Mucosa of descending colon (tissue), 3 donors: ENCODE measurements around the gene FANCI. TPM values are rescaled to one million over a fixed set of nuclear protein-coding genes. Genes with fewer than 3 reads are reported as not detected.
A peak's percentile ranks its signal among the peaks of the same experiment; 100 is the strongest.

ENCODE experiments used
- ATAC-seq: fragments of 200-7000 bp; cut with Tn5 transposase; one replicate; pipeline ENCODE4 v1.9.1; 2020; ENCODE audit warnings: mild to moderate bottlenecking, moderate library complexity
- DNase-seq, 3 donors: peaks; one replicate each; pipeline ENCODE4 v3.0.0-alpha.2; 2020
- H3K36me3 ChIP-seq: fragments of 200-600 bp; one replicate; pipeline ENCODE4 v1.8.0; 2021; ENCODE audit warnings: low read depth, mild to moderate bottlenecking
- H3K4me1 ChIP-seq: fragments of 200-600 bp; one replicate; pipeline ENCODE4 v1.8.0; 2021; ENCODE audit warnings: low read depth, mild to moderate bottlenecking
- H3K4me3 ChIP-seq: fragments of 200-600 bp; one replicate; pipeline ENCODE4 v1.8.0; 2021; ENCODE audit warnings: mild to moderate bottlenecking
- H3K9me3 ChIP-seq: fragments of 200-600 bp; one replicate; pipeline ENCODE4 v1.8.0; 2021; ENCODE audit warnings: mild to moderate bottlenecking
- intact Hi-C, 2 donors: fragments of 100-400 bp; cut with DNase I in 1 of 2; cut with micrococcal nuclease in 1 of 2; formaldehyde crosslinking; loops; one replicate each; pipeline versions ENCODE4 v1.11.0 to v1.11.1; 2022; cut with DNase I, micrococcal nuclease
- total RNA-seq, 3 donors: library from RNA; stranded (reverse); fragmentation: NEBNext Ultra II Directional in 2 of 3; extraction: Animal tissue kit (Norgen Biotek cat#: 25700) in 2 of 3; gene quantifications; one replicate each; pipeline versions ENCODE4 v1.2.1 to v1.2.4, GENCODE V29; 2021 to 2023
- TF ChIP-seq, protein P1 (sequence below): fragments of 200-600 bp; IDR thresholded peaks from one replicate; pipeline ENCODE4 v1.8.0; 2022; ENCODE audit warnings: antibody characterized with exemption, mild to moderate bottlenecking
- donor health status: DM: no; HTN: no; CAD: no; lungs with moderate emphysema.
- donor health status: DM: no; HTN: no; CAD: no.
- donor health status: DM: no; HTN: yes; CAD: no.

FANCI gene
- total RNA-seq, 3 donors from 2014 or later: 12.9 to 27.1 (median 14.0) TPM

DNA sequence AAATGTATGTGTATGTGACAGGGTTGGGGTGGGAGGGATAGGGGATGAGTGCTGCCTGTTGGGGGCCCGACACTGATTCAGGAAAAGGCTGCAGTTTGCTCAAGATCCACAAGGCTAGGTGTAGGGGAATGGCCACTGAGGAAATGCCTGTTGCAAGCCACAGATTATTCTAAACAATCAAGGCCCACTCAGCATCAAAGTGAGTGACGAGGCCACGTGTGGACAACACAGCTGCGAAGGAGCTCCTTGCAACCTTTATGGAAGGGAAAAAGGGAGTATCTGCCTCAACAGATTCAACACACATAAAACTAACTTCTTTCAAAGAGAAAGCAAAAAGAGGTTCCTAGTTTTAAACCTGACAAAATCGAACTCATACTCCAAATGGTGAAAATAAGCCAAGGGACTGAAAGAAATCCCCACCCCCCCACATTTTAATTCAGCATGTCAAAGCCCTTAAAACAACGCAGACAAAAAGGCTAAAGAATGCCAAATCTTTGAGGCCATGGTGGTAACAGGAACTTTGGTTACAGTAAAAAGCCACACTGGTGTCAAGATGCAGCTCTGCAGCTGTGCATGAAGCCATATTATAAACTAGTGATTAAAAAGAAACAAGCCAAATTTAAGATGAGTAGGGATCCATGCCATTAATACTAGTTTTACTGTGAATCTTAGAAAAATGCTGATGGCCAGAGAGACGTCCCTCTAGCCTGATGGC lies 87.3 kb downstream of the FANCI start:
- H3K4me3 ChIP-seq: no peak overlapping the region

DNA sequence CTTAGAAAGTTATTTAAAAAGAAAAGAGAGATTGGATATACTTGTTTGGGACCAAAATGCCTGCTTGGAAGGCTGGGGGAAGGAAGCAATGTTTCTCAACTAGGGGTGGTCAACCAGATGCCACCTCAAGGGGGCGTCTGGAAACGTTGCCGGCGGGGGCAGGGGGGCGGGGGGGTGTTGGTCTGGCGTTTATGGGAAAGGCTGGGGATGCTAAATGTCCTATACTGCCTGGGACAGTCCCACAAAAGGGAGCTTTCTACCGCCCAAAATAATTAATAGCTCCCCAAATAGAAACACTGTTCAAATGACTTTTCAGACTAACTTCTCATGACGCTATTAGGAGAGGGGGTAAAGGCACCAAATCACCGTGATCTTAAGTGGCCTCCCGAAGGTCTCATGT lies 88.7 kb downstream of the FANCI start:
- DNase-seq: no peak
- intact Hi-C loops: no loop called here
- H3K36me3 ChIP-seq: peaks cover 13% of the 10 kb centered on the region
- no peaks in the 10 kb centered on the region for H3K9me3 ChIP-seq
- no peak for ATAC-seq
- peaks cover 59% of the 10 kb centered on the region for H3K4me1 ChIP-seq
- H3K4me3 ChIP-seq: no peak overlapping the region
- TF ChIP-seq, protein P1, sequence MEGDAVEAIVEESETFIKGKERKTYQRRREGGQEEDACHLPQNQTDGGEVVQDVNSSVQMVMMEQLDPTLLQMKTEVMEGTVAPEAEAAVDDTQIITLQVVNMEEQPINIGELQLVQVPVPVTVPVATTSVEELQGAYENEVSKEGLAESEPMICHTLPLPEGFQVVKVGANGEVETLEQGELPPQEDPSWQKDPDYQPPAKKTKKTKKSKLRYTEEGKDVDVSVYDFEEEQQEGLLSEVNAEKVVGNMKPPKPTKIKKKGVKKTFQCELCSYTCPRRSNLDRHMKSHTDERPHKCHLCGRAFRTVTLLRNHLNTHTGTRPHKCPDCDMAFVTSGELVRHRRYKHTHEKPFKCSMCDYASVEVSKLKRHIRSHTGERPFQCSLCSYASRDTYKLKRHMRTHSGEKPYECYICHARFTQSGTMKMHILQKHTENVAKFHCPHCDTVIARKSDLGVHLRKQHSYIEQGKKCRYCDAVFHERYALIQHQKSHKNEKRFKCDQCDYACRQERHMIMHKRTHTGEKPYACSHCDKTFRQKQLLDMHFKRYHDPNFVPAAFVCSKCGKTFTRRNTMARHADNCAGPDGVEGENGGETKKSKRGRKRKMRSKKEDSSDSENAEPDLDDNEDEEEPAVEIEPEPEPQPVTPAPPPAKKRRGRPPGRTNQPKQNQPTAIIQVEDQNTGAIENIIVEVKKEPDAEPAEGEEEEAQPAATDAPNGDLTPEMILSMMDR: no peak

More for the DNA sequence above, 87.3 kb downstream of the FANCI start:
- Histone ChIP-seq H3K4me1 (peaks cover 59% of the 10 kb centered on the region), H3K9me3 (no peaks in the 10 kb centered on the region), H3K36me3 (peaks cover 24% of the 10 kb centered on the region)
- no peak for DNase-seq
- no peak for ATAC-seq
- intact Hi-C loops: no loop called here
- TF ChIP-seq, protein P1: no peak

DNA sequence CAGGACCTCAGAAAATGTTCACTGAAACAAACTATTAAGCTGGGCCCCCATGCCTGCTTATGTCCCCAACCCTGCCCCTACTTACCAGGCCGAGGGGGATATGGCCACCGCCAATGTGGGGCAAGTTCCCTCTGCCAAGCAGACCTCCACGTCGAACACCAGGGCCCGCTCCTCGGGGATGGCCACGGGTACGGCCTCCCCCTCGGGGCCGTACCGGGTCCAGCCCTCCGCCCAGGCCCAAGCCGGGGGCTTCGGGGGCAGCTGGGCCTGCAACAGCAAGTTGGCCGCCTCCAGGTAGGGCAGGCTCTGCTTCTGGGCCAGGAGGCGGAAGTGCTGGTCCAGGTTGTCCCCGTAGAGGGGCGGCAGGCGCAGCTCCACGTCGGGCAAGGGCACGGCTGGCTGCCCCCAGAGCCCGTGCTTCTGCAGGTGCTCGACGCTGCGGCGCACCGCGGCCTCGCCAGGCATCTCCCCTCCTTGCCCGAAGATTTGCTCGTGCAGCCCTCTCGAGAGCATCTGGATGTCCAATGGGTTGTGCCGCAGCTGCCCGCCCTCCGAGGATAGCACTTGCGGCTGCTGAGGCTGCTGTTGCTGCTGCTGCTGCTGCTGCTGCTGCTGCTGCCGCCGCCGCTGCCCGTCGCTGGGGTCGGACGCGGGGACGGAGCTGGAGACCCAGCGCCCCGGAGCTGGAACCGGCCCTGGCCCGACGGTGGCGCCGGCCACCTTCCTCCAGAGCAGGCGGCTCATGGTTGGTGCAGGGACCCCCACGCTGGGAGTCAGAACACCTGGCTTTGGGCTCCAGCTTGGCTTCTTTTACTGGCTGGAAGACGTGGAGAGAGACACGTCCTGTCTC lies 89.5 kb downstream of the FANCI start:
- ATAC-seq: no peak
- Histone ChIP-seq H3K9me3 (no peaks in the 10 kb centered on the region), H3K4me1 (peaks cover 54% of the 10 kb centered on the region), H3K36me3 (peaks cover 10% of the 10 kb centered on the region), H3K4me3 (peak overlapping the region; percentile 77)
- intact Hi-C loops: no loop called here
- DNase-seq: no peak
- TF ChIP-seq, protein P1: no peak

DNA sequence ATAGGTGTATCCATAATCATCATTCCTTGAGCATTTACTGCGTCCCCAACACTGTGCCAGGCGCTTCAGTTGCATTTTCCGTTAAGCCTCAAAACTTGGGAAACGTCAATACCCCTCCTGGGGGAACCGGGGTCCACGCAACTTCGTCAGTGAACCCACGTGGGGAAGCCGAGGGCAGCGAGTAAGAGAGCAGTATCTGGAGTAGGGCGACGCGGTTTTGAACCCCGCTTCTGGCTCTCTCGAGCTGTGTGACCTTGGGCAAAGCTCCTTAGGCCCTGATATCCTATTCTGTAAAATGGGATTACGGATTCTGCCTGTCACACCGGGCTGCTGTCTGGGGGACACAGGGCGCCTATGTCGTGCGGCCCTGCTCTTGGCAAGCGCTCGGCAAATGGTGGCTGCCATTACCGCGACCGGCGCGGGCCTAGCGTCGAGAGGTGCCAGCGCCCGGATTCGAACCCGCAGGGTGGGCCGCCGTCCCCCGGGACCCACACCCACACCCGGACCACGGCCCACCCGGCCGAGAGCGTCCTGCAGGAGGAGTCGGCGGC lies 90.3 kb downstream of the FANCI start:
- intact Hi-C loops: no loop called here
- no peak for DNase-seq
- ATAC-seq: peak; percentile 5
- Histone ChIP-seq H3K9me3 (no peaks in the 10 kb centered on the region), H3K36me3 (peaks cover 7% of the 10 kb centered on the region), H3K4me3 (peak overlapping the region; percentile 77), H3K4me1 (peaks cover 50% of the 10 kb centered on the region)
- TF ChIP-seq, protein P1: no peak

DNA sequence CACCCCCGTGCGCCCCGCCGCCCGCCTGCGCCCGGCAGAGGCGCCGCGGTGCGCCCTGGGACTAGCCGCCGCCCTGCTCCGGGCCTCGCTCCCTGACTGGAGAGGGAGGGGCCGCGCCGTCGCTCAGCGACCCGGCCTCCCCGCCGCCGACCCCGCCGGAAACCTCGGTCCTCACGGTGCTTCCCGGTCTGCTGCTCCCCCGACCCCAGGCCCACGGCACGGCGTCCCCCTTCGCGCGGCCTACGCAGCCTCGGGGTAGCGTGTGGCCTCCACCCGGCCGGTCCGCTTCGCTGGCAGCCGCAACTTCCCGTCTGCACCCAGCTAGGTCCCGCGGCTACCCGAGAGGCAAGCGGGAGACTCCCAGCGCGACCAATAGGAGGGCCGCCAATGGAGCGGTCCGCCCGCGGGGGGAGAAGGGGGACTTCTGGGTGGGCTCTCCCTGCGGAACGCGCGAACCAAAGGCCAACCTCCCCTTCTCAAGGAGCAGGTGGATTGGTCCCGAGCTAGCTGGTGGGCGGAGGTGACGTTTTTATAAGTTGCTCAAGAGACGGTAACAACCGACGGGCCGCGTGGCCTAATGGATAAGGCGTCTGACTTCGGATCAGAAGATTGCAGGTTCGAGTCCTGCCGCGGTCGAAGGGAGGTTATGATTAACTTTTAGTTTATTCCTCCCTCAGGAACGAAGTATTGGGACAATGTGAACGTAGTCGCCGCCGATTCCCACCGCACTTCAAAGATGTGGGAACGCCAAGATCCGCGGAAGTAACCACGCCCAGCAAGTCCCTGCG lies 90.9 kb downstream of the FANCI start, which contains the start of gene POLG:
Gene POLG, minus strand, starts transcription at position 315 of the 788 bp plus-strand sequence. CDS start 1,070 bp downstream, outside the sequence.
- Histone ChIP-seq H3K4me1 (peaks cover 43% of the 10 kb centered on the region), H3K4me3 (peak within 1 kb of the TSS; percentile 77), H3K36me3 (peaks cover 7% of the 10 kb centered on the region), H3K9me3 (no peaks in the 10 kb centered on the region)
- ATAC-seq: peak; percentile 89
- peak; percentile 97 to 99 (median 99) for DNase-seq
- TF ChIP-seq, protein P1: no peak
- intact Hi-C loops: no loop called here
